Endothelial cell of umbilical vein (primary cell): Measurements from ENCODE around the gene CXCR5. TPM values are rescaled to one million over a fixed set of nuclear protein-coding genes. Genes with fewer than 3 reads are reported as not detected.

ENCODE experiments used
- BruUV-seq: library from RNA; stranded (reverse); fragments of 400-500 nt; replicated peaks from 2 replicates; lab custom pipeline; 2021; lab: Mats Ljungman, UMichigan
- CTCF ChIA-PET: fragments of 300-600, 350-600 bp; sonication (Branson Sonifier 250); formaldehyde crosslinking; loops from one replicate; lab custom pipeline; 2021; ENCODE audit warnings: antibody characterized with exemption, inconsistent platforms; lab: Charles Lee
- POLR2A ChIA-PET: fragments of 300-600, 350-600 bp; sonication (Branson Sonifier 250); formaldehyde crosslinking; loops from one replicate; lab custom pipeline; 2021; ENCODE audit warnings: antibody characterized with exemption, inconsistent platforms; lab: Charles Lee
- DNase-seq: peaks from one replicate; pipeline ENCODE4 v3.0.0-alpha.2; 2011; ENCODE audit warnings: low read depth, low spot score
- FAIRE-seq: peaks from 2 replicates; lab custom pipeline; 2011; peaks lifted over from hg19 to GRCh38; lab: Jason Lieb, UNC
- H2AFZ ChIP-seq: 2 replicates; pipeline ENCODE4 v1.6.0; 2012; ENCODE audit warnings: low read depth, low read length, control low read depth, inconsistent platforms
- H3K27ac ChIP-seq: 2 replicates; pipeline ENCODE4 v1.5.1; 2011; ENCODE audit warnings: low read depth, mild to moderate bottlenecking, control low read depth, low read length, moderate library complexity; ENCODE audit not compliant: insufficient read depth
- H3K27me3 ChIP-seq, 2 experiments: 2 replicates each; pipeline versions ENCODE4 v1.6.0 to v1.6.1; 2011; ENCODE audit warnings: low read length in 2 of 2, mixed read lengths in 1 of 2; ENCODE audit not compliant: control insufficient read depth in 2 of 2, insufficient read depth in 2 of 2
- H3K36me3 ChIP-seq, 2 experiments: 2 replicates in 1 of 2; 3 replicates in 1 of 2; pipeline ENCODE4 v1.5.1; 2011; ENCODE audit warnings: low read length in 2 of 2, mild to moderate bottlenecking in 1 of 2, moderate library complexity in 1 of 2; ENCODE audit not compliant: control insufficient read depth in 2 of 2, insufficient read depth in 2 of 2; ENCODE audit errors: extremely low read depth in 1 of 2
- H3K4me1 ChIP-seq: 3 replicates; pipeline ENCODE4 v1.5.1; 2011; ENCODE audit warnings: mild to moderate bottlenecking, low read length; ENCODE audit not compliant: control insufficient read depth, insufficient read depth; ENCODE audit errors: extremely low read depth
- H3K4me2 ChIP-seq: 2 replicates; pipeline ENCODE4 v1.6.1; 2011; ENCODE audit warnings: low read length, control low read depth, mixed read lengths; ENCODE audit not compliant: insufficient read depth
- H3K4me3 ChIP-seq, 3 experiments: fragments of 200-600 bp in 1 of 3; sonication (generic), shearing (Covaris generic) in 1 of 3; replicated peaks in 1 of 3; 2 replicates each; pipeline ENCODE4 v1.5.1; 2011 to 2016; ENCODE audit warnings: control low read depth in 3 of 3, low read length in 3 of 3, mild to moderate bottlenecking in 2 of 3, inconsistent platforms in 1 of 3, low read depth in 1 of 3, moderate library complexity in 1 of 3; ENCODE audit not compliant: insufficient read depth in 1 of 3
- H3K79me2 ChIP-seq: 2 replicates; pipeline ENCODE4 v1.6.0; 2012; ENCODE audit warnings: low read length, inconsistent platforms; ENCODE audit not compliant: control insufficient read depth, insufficient read depth
- H3K9ac ChIP-seq: replicated peaks from 2 replicates; pipeline ENCODE3; 2011; ENCODE audit warnings: low read length, control low read depth; ENCODE audit not compliant: insufficient read depth; ENCODE audit errors: extremely low read depth
- H3K9me1 ChIP-seq: replicated peaks from 3 replicates; pipeline ENCODE4 v1.6.0; 2011; ENCODE audit warnings: mild to moderate bottlenecking, low read length; ENCODE audit not compliant: control insufficient read depth, insufficient read depth; ENCODE audit errors: extremely low read depth
- H3K9me3 ChIP-seq: replicated peaks from 2 replicates; pipeline ENCODE4 v1.5.1; 2012; ENCODE audit warnings: low read length, inconsistent platforms; ENCODE audit not compliant: control insufficient read depth, insufficient read depth
- H4K20me1 ChIP-seq: replicated peaks from 2 replicates; pipeline ENCODE3; 2011; ENCODE audit warnings: mild to moderate bottlenecking, low read length; ENCODE audit not compliant: control insufficient read depth, insufficient read depth; ENCODE audit errors: extremely low read depth
- EZH2 ChIP-seq: IDR thresholded peaks from 2 replicates; pipeline ENCODE4 v1.6.1; 2012; ENCODE audit warnings: borderline replicate concordance, low read depth, mild to moderate bottlenecking, moderate library complexity, low read length, inconsistent platforms; ENCODE audit not compliant: severe bottlenecking
- FOS ChIP-seq: IDR thresholded peaks from 2 replicates; pipeline ENCODE4 v1.6.1; 2011; ENCODE audit warnings: mild to moderate bottlenecking, low read length, moderate library complexity, borderline replicate concordance; ENCODE audit not compliant: insufficient read depth
- GATA2 ChIP-seq: IDR thresholded peaks from 2 replicates; pipeline ENCODE4 v1.7.0; 2011; ENCODE audit warnings: low read depth, mild to moderate bottlenecking, moderate library complexity, mixed read lengths, low read length; ENCODE audit not compliant: insufficient read length, insufficient read depth
- JUN ChIP-seq: IDR thresholded peaks from 2 replicates; pipeline ENCODE4 v1.6.1; 2011; ENCODE audit warnings: borderline replicate concordance, low read depth; ENCODE audit not compliant: insufficient read length, insufficient read depth
- MYC ChIP-seq: IDR thresholded peaks from one replicate; pipeline ENCODE4 v1.6.1; 2011; ENCODE audit warnings: mild to moderate bottlenecking, low read depth, low read length
- POLR2A ChIP-seq: IDR thresholded peaks from 2 replicates; pipeline ENCODE4 v1.6.1; 2012; ENCODE audit warnings: low read depth, mild to moderate bottlenecking, control low read depth, low read length
- POLR2AphosphoS5 ChIP-seq: IDR thresholded peaks from 2 replicates; pipeline ENCODE4 v1.6.1; 2012; ENCODE audit warnings: low read depth, mild to moderate bottlenecking, control low read depth, low read length, moderate library complexity; ENCODE audit not compliant: insufficient read depth
- dilution Hi-C: fragments of 300-500 bp; cut with MboI; formaldehyde crosslinking; loops from one replicate; pipeline ENCODE4 v1.15.0; 2019; ENCODE audit warnings: low sequenced_read_pairs; ENCODE audit not compliant: extremely low pct_ligation_motif_present
- intact Hi-C: fragments of 100-400 bp; cut with micrococcal nuclease; formaldehyde crosslinking; loops from one replicate; pipeline ENCODE4 v1.10.0; 2022
- polyA plus RNA-seq, 4 experiments: library from polyadenylated mRNA; depleted of rRNA in 3 of 4; stranded (reverse) in 3 of 4; unstranded in 1 of 4; fragments of >200 nt; gene quantifications; 2 replicates each; pipeline versions ENCODE4 v1.2.1 to v1.2.3, GENCODE V29; 2011 to 2012; ENCODE audit warnings: missing spikeins in 1 of 4
- total RNA-seq: library from RNA; stranded (reverse); gene quantifications from 2 replicates; pipeline ENCODE4 v1.2.3, GENCODE V29; 2021
- TF ChIP-seq, protein P1 (sequence below): IDR thresholded peaks from 2 replicates; pipeline ENCODE4 v1.6.1; 2011; ENCODE audit not compliant: insufficient read depth, insufficient read length
- TF ChIP-seq, protein P2 (sequence below), 2 donors: IDR thresholded peaks; 1 replicate in 1 of 2; 2 replicates in 1 of 2; pipeline ENCODE4 v1.5.1; 2011; ENCODE audit warnings: low read length in 2 of 2, mild to moderate bottlenecking in 2 of 2, moderate library complexity in 2 of 2, control low read depth in 1 of 2, inconsistent platforms in 1 of 2, low read depth in 1 of 2; ENCODE audit not compliant: insufficient read depth in 1 of 2; ENCODE audit errors: extremely low read depth in 1 of 2

The CXCR5 gene
- total and polyA plus RNA-seq, 2 donors (not counting 3 experiments of a cell fraction or from before 2014, with no cell fraction given), result not detected

DNA sequence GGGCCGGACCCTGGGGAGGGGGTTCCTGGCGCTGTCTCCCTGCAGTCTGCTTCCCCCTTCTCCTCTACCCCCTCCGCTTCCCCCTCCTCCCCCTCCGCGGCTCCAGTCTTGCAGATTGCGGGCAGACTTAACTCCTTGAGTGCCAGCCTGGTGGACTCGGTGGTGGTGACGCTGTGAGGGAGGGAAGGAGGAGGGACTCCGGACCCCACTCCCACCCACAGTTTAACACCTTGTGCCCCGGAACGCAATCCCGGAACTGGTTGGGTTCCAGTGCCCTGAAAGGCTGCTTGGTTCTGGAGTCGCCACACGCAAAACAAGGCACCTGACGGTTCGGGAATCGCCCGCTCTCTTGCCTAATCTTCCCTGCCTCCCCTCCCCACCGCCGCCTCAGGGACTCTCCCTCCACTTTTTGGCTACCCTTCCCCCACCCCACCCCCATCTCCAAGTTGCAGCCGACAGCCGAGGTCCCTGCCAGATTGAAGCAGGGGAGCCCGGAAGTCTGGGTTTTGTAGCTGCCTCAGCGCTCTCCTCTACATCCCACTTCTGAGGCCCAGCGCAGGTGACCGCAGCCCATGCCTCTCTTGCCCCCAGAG lies 45.9 kb downstream of the CXCR5 start:
- no peaks in the 10 kb centered on the region for H3K36me3 ChIP-seq
- H3K27me3 ChIP-seq, result peaks cover 0 to 2% of the 10 kb centered on the region in 2 experiments
- peak; percentile 80 for DNase-seq
- peak overlapping the region; percentile 73 for H2AFZ ChIP-seq
- H3K79me2 ChIP-seq, result peaks cover 7% of the 10 kb centered on the region
- H3K9ac ChIP-seq, result peak overlapping the region; percentile 44
- peaks cover 15% of the 10 kb centered on the region for H3K4me1 ChIP-seq
- TF ChIP-seq POLR2A (no peak), FOS (no peak), JUN (no peak), EZH2 (no peak), GATA2 (no peak), POLR2AphosphoS5 (no peak), MYC (no peak)
- TF ChIP-seq, protein P1, sequence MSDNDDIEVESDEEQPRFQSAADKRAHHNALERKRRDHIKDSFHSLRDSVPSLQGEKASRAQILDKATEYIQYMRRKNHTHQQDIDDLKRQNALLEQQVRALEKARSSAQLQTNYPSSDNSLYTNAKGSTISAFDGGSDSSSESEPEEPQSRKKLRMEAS, result no peak
- TF ChIP-seq, protein P2, sequence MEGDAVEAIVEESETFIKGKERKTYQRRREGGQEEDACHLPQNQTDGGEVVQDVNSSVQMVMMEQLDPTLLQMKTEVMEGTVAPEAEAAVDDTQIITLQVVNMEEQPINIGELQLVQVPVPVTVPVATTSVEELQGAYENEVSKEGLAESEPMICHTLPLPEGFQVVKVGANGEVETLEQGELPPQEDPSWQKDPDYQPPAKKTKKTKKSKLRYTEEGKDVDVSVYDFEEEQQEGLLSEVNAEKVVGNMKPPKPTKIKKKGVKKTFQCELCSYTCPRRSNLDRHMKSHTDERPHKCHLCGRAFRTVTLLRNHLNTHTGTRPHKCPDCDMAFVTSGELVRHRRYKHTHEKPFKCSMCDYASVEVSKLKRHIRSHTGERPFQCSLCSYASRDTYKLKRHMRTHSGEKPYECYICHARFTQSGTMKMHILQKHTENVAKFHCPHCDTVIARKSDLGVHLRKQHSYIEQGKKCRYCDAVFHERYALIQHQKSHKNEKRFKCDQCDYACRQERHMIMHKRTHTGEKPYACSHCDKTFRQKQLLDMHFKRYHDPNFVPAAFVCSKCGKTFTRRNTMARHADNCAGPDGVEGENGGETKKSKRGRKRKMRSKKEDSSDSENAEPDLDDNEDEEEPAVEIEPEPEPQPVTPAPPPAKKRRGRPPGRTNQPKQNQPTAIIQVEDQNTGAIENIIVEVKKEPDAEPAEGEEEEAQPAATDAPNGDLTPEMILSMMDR (IDR thresholded peaks at IDR 0.05; ENCODE audit: extremely low read depth in 1 of 2, insufficient read depth in 1 of 2, low read depth in 1 of 2, low read length in 2 of 2), result no peak
- no peaks in the 10 kb centered on the region for H3K9me1 ChIP-seq
- CTCF ChIA-PET, result interaction anchor here (0.8 to 10.6 kb wide), 8 partner anchors 11 to 285 kb away, joined by 3 to 330 read pairs (median 4); partner anchors contain the start of gene DDX6
- no TSS peak for BruUV-seq
- H4K20me1 ChIP-seq, result no peaks in the 10 kb centered on the region
- intact Hi-C loops, result loop anchor here (5.0 kb wide), 2 partner anchors 88 to 128 kb away; partner anchors contain the start of genes HYOU1, RPS25 and TRAPPC4
- H3K4me3 ChIP-seq, result peak overlapping the region; percentile 29 to 64 (median 57)
- no peak for FAIRE-seq
- dilution Hi-C loops, result no loop called here
- no peak overlapping the region for H3K27ac ChIP-seq
- no peaks in the 10 kb centered on the region for H3K9me3 ChIP-seq
- H3K4me2 ChIP-seq, result peak overlapping the region; percentile 74
- POLR2A ChIA-PET, result interaction anchor here (0.6 to 1.2 kb wide), 2 partner anchors 19 to 139 kb away, joined by 4 read pairs; partner anchors contain the start of gene DDX6
